SJSA1 (cell line): ENCODE results near the gene ACSS2. TPM values are rescaled to one million over a fixed set of nuclear protein-coding genes. Genes with fewer than 3 reads are reported as not detected.

Experiments
- DNase-seq, 2 experiments: peaks; one replicate each; pipeline ENCODE4 v3.0.0-alpha.2; 2015 to 2020; ENCODE audit warnings: low spot score in 2 of 2, low read depth in 1 of 2
- H3K27ac ChIP-seq: fragments of 250-450 bp; sonication (Bioruptor Pico); 2 replicates; pipeline ENCODE4 v1.5.1; 2020; ENCODE audit warnings: mild to moderate bottlenecking, moderate library complexity
- H3K27me3 ChIP-seq: fragments of 250-450 bp; sonication (Bioruptor Pico); replicated peaks from 2 replicates; pipeline ENCODE4 v1.5.1; 2020; ENCODE audit warnings: mild to moderate bottlenecking, moderate library complexity
- H3K36me3 ChIP-seq: fragments of 250-450 bp; sonication (Bioruptor Pico); 2 replicates; pipeline ENCODE4 v1.5.1; 2020; ENCODE audit warnings: mild to moderate bottlenecking
- H3K4me1 ChIP-seq: fragments of 250-450 bp; sonication (Bioruptor Pico); replicated peaks from 2 replicates; pipeline ENCODE4 v1.6.1; 2021; ENCODE audit warnings: mild to moderate bottlenecking
- H3K4me3 ChIP-seq: fragments of 250-450 bp; sonication (Bioruptor Pico); 2 replicates; pipeline ENCODE4 v1.5.1; 2020; ENCODE audit warnings: mild to moderate bottlenecking
- H3K9me3 ChIP-seq: fragments of 250-450 bp; sonication (Bioruptor Pico); replicated peaks from 2 replicates; pipeline ENCODE4 v1.5.1; 2020; ENCODE audit warnings: mild to moderate bottlenecking
- total RNA-seq: library from RNA; depleted of rRNA; stranded (reverse); fragments of >200 nt; shearing (Covaris generic); gene quantifications from 2 replicates; pipeline ENCODE4 v1.2.3, GENCODE V29; 2014

The ACSS2 gene
- total RNA-seq, 1 experiment from 2014 or later, result 26.1 TPM

- peak; percentile 75 to 78 for DNase-seq
- H3K27me3 ChIP-seq, result no peaks in the 10 kb centered on the region
- no peaks in the 10 kb centered on the region for H3K9me3 ChIP-seq
- H3K27ac ChIP-seq, result peak overlapping the region; percentile 12; the same call in 1 of the 2 replicates
- peaks cover 16% of the 10 kb centered on the region for H3K4me1 ChIP-seq
- H3K4me3 ChIP-seq, result no peak overlapping the region
- H3K36me3 ChIP-seq, result no peaks in the 10 kb centered on the region
These were observed 31.4 kb downstream of the ACSS2 start for GRCh38 chr20:34907616-34908469.

GRCh38 chr20:34915131-34915530 lies 38.7 kb downstream of the ACSS2 start:
- H3K36me3 ChIP-seq, result peaks cover 4% of the 10 kb centered on the region; the same call in 1 of the 2 replicates
- H3K9me3 ChIP-seq, result no peaks in the 10 kb centered on the region
- no peaks in the 10 kb centered on the region for H3K27me3 ChIP-seq
- H3K27ac ChIP-seq, result no peak overlapping the region
- no peak for DNase-seq
- H3K4me1 ChIP-seq, result no peaks in the 10 kb centered on the region
- no peak overlapping the region for H3K4me3 ChIP-seq

- Histone ChIP-seq H3K4me3 (no peak overlapping the region), H3K27ac (no peak overlapping the region)
- no peak for DNase-seq
These were observed 39.5 kb downstream of the ACSS2 start for GRCh38 chr20:34915749-34916455.

GRCh38 chr20:34916774-34917354 lies 40.5 kb downstream of the ACSS2 start:
- Histone ChIP-seq H3K27ac (no peak overlapping the region), H3K27me3 (no peaks in the 10 kb centered on the region), H3K4me1 (no peaks in the 10 kb centered on the region), H3K36me3 (peaks cover 16% of the 10 kb centered on the region), H3K9me3 (no peaks in the 10 kb centered on the region), H3K4me3 (no peak overlapping the region)
- no peak for DNase-seq

More at GRCh38 chr20:34915749-34916455, 39.5 kb downstream of the ACSS2 start:
- H3K9me3 ChIP-seq, result no peaks in the 10 kb centered on the region
- H3K4me1 ChIP-seq, result no peaks in the 10 kb centered on the region
- H3K36me3 ChIP-seq, result peaks cover 10% of the 10 kb centered on the region
- no peaks in the 10 kb centered on the region for H3K27me3 ChIP-seq

GRCh38 chr20:34920055-34920454 lies 43.6 kb downstream of the ACSS2 start:
- Histone ChIP-seq H3K27ac (no peak overlapping the region), H3K9me3 (no peaks in the 10 kb centered on the region), H3K4me1 (no peaks in the 10 kb centered on the region), H3K27me3 (no peaks in the 10 kb centered on the region), H3K36me3 (peaks cover 32% of the 10 kb centered on the region), H3K4me3 (no peak overlapping the region)
- no peak for DNase-seq

- Histone ChIP-seq H3K27me3 (no peaks in the 10 kb centered on the region), H3K36me3 (peaks cover 43% of the 10 kb centered on the region), H3K9me3 (no peaks in the 10 kb centered on the region), H3K4me1 (no peaks in the 10 kb centered on the region), H3K27ac (no peak overlapping the region), H3K4me3 (no peak overlapping the region)
- DNase-seq, result no peak
These were observed 45.0 kb downstream of the ACSS2 start for GRCh38 chr20:34921436-34921835.

- no peaks in the 10 kb centered on the region for H3K9me3 ChIP-seq
- no peaks in the 10 kb centered on the region for H3K27me3 ChIP-seq
- no peak for DNase-seq
- H3K4me1 ChIP-seq, result no peaks in the 10 kb centered on the region
- no peak overlapping the region for H3K4me3 ChIP-seq
- peaks cover 56% of the 10 kb centered on the region for H3K36me3 ChIP-seq
- H3K27ac ChIP-seq, result no peak overlapping the region
These were observed 46.4 kb downstream of the ACSS2 start for GRCh38 chr20:34922654-34923381.

GRCh38 chr20:34923414-34923813 lies 47.0 kb downstream of the ACSS2 start:
- Histone ChIP-seq H3K36me3 (peaks cover 60% of the 10 kb centered on the region), H3K4me3 (no peak overlapping the region), H3K27ac (no peak overlapping the region), H3K9me3 (no peaks in the 10 kb centered on the region), H3K27me3 (no peaks in the 10 kb centered on the region), H3K4me1 (no peaks in the 10 kb centered on the region)
- no peak for DNase-seq

- no peaks in the 10 kb centered on the region for H3K4me1 ChIP-seq
- H3K36me3 ChIP-seq, result peaks cover 73% of the 10 kb centered on the region
- DNase-seq, result no peak
- H3K27ac ChIP-seq, result no peak overlapping the region
- H3K9me3 ChIP-seq, result no peaks in the 10 kb centered on the region
- H3K4me3 ChIP-seq, result no peak overlapping the region
- H3K27me3 ChIP-seq, result no peaks in the 10 kb centered on the region
These were observed 48.9 kb downstream of the ACSS2 start for GRCh38 chr20:34925341-34925740.

- Histone ChIP-seq H3K4me1 (no peaks in the 10 kb centered on the region), H3K36me3 (peaks cover 75% of the 10 kb centered on the region), H3K9me3 (no peaks in the 10 kb centered on the region), H3K4me3 (no peak overlapping the region), H3K27ac (no peak overlapping the region), H3K27me3 (no peaks in the 10 kb centered on the region)
- no peak for DNase-seq
These were observed 49.6 kb downstream of the ACSS2 start for GRCh38 chr20:34925981-34926380.

- Histone ChIP-seq H3K36me3 (peaks cover 76% of the 10 kb centered on the region), H3K4me1 (no peaks in the 10 kb centered on the region), H3K27me3 (no peaks in the 10 kb centered on the region), H3K9me3 (no peaks in the 10 kb centered on the region), H3K4me3 (no peak overlapping the region), H3K27ac (no peak overlapping the region)
- no peak for DNase-seq
These were observed 50.2 kb downstream of the ACSS2 start for GRCh38 chr20:34926581-34926980.

- Histone ChIP-seq H3K27me3 (no peaks in the 10 kb centered on the region), H3K27ac (no peak overlapping the region), H3K9me3 (no peaks in the 10 kb centered on the region), H3K36me3 (peaks cover 78% of the 10 kb centered on the region), H3K4me3 (no peak overlapping the region), H3K4me1 (no peaks in the 10 kb centered on the region)
- DNase-seq, result no peak
These were observed 51.3 kb downstream of the ACSS2 start for GRCh38 chr20:34927736-34928135.

- Histone ChIP-seq H3K4me3 (no peak overlapping the region), H3K9me3 (no peaks in the 10 kb centered on the region), H3K36me3 (peaks cover 76% of the 10 kb centered on the region), H3K27ac (no peak overlapping the region), H3K27me3 (no peaks in the 10 kb centered on the region), H3K4me1 (no peaks in the 10 kb centered on the region)
- DNase-seq, result no peak
These were observed 52.0 kb downstream of the ACSS2 start for GRCh38 chr20:34928411-34928810.
